K562 (cell line): Measurements from ENCODE around the gene ARID3A. TPM values are rescaled to one million over a fixed set of nuclear protein-coding genes. Genes with fewer than 3 reads are reported as not detected.

Experiments used
- ATAC-seq: fragments of 200-7000 bp; cut with Tn5 transposase; 3 replicates; pipeline ENCODE4 v1.9.1; 2020; ENCODE audit warnings: moderate library complexity
- BruUV-seq: library from RNA; stranded (reverse); fragments of 400-500 nt; replicated peaks from 2 replicates; lab custom pipeline; 2021; lab: Mats Ljungman, UMichigan
- CTCF ChIA-PET: fragments of 300-600 bp; formaldehyde crosslinking; extraction: SDS; loops from one replicate; lab custom pipeline; 2021; ENCODE audit warnings: low intra/inter-chr PET ratio; lab: Yijun Ruan, JAX
- POLR2A ChIA-PET: fragments of 300-600, 350-650 bp; sonication (Branson Sonifier 250); formaldehyde crosslinking; extraction: SDS; loops from one replicate; lab custom pipeline; 2021; ENCODE audit warnings: antibody characterized with exemption, inconsistent platforms; lab: Yijun Ruan, JAX
- DNase-seq, 4 experiments: peaks; one replicate each; pipeline versions ENCODE4 v3.0.0 to v3.0.0-alpha.2; 2011 to 2018; ENCODE audit warnings: low spot score in 3 of 4, mixed read lengths in 3 of 4; ENCODE audit errors: extremely low read depth in 1 of 4
- FAIRE-seq: peaks from 2 replicates; lab custom pipeline; 2011; peaks lifted over from hg19 to GRCh38; lab: Jason Lieb, UNC
- H2AFZ ChIP-seq: 2 replicates; pipeline ENCODE4 v1.6.0; 2011; ENCODE audit warnings: low read depth, low read length, control low read depth, inconsistent platforms
- H3K27ac ChIP-seq: fragments of 200-600 bp; 3 replicates; pipeline ENCODE4 v1.8.0; 2011; ENCODE audit warnings: low read depth, mild to moderate bottlenecking, control low read depth, inconsistent platforms, low read length, moderate library complexity, mixed read lengths; ENCODE audit errors: extremely low read depth
- H3K27me3 ChIP-seq, 2 experiments: fragments of 300-600 bp in 1 of 2; 2 replicates in 1 of 2; 3 replicates in 1 of 2; pipeline versions ENCODE4 v1.6.0 to v1.8.0; 2011; ENCODE audit warnings: inconsistent platforms in 2 of 2, low read length in 2 of 2, mild to moderate bottlenecking in 1 of 2, mixed read lengths in 1 of 2, moderate library complexity in 1 of 2; ENCODE audit not compliant: control insufficient read depth in 2 of 2, insufficient read depth in 2 of 2
- H3K36me3 ChIP-seq: fragments of 300-600 bp; 3 replicates; pipeline ENCODE4 v1.8.0; 2011; ENCODE audit warnings: mild to moderate bottlenecking, low read length, inconsistent platforms; ENCODE audit not compliant: control insufficient read depth, insufficient read depth
- H3K4me1 ChIP-seq, 2 experiments: fragments of 200-600 bp in 1 of 2; replicated peaks in 1 of 2; 2 replicates in 1 of 2; 3 replicates in 1 of 2; pipeline versions ENCODE4 v1.5.1 to v1.8.0; 2011; ENCODE audit warnings: inconsistent platforms in 2 of 2, low read length in 2 of 2, mild to moderate bottlenecking in 1 of 2, mixed read lengths in 1 of 2, moderate library complexity in 1 of 2; ENCODE audit not compliant: control insufficient read depth in 2 of 2, insufficient read depth in 2 of 2
- H3K4me2 ChIP-seq: 2 replicates; pipeline ENCODE4 v1.6.1; 2011; ENCODE audit warnings: low read length, control low read depth, inconsistent platforms, mixed read lengths; ENCODE audit not compliant: insufficient read depth
- H3K4me3 ChIP-seq: fragments of 200-600 bp; sonication (generic), shearing (Covaris generic); 2 replicates; pipeline ENCODE4 v1.5.1; 2016; ENCODE audit warnings: control low read depth, inconsistent platforms
- H3K79me2 ChIP-seq: fragments of 200-600 bp; 3 replicates; pipeline ENCODE4 v1.8.0; 2011; ENCODE audit warnings: low read length, inconsistent platforms; ENCODE audit not compliant: control insufficient read depth, insufficient read depth
- H3K9ac ChIP-seq, 2 experiments: 2 replicates each; pipeline versions ENCODE4 v1.6.0 to v1.6.1; 2011; ENCODE audit warnings: low read depth in 2 of 2, low read length in 2 of 2, control low read depth in 1 of 2, inconsistent platforms in 1 of 2, mild to moderate bottlenecking in 1 of 2, mixed read lengths in 1 of 2; ENCODE audit not compliant: insufficient read depth in 1 of 2
- H3K9me1 ChIP-seq: one replicate; pipeline ENCODE4 v1.6.0; 2011; ENCODE audit warnings: inconsistent platforms, mild to moderate bottlenecking, low read length, moderate library complexity; ENCODE audit not compliant: control insufficient read depth, insufficient read depth
- H3K9me3 ChIP-seq: replicated peaks from 2 replicates; pipeline ENCODE4 v1.5.1; 2011; ENCODE audit warnings: low read depth, low read length, inconsistent platforms; ENCODE audit not compliant: control insufficient read depth, insufficient read depth
- H4K20me1 ChIP-seq: replicated peaks from 2 replicates; pipeline ENCODE4 v1.6.1; 2011; ENCODE audit warnings: low read length, inconsistent platforms, mixed read lengths; ENCODE audit not compliant: control insufficient read depth, insufficient read depth
- AFF1 ChIP-seq, 2 experiments: fragments of 450-650 bp; IDR thresholded peaks; 2 replicates each; pipeline ENCODE4 v1.6.1; 2018; ENCODE audit warnings: mild to moderate bottlenecking in 2 of 2, low read depth in 1 of 2; ENCODE audit not compliant: partially characterized antibody in 2 of 2
- HDAC1 ChIP-seq, 2 experiments: fragments of 450-650 bp; IDR thresholded peaks; 2 replicates each; pipeline ENCODE4 v1.6.1; 2016 to 2017; ENCODE audit warnings: inconsistent platforms in 1 of 2, mild to moderate bottlenecking in 1 of 2, moderate library complexity in 1 of 2
- HNRNPH1 ChIP-seq: fragments of 200-400 bp; formaldehyde crosslinking; optimal IDR thresholded peaks from 2 replicates; pipeline ENCODE3; 2017; ENCODE audit warnings: low read depth, mild to moderate bottlenecking, low read length, moderate library complexity
- KDM1A ChIP-seq, 2 experiments: fragments of 450-650 bp; IDR thresholded peaks; 2 replicates each; pipeline ENCODE4 v1.6.1; 2016; ENCODE audit warnings: mild to moderate bottlenecking in 2 of 2
- MXI1 ChIP-seq: IDR thresholded peaks from 2 replicates; pipeline ENCODE4 v1.6.1; 2011; ENCODE audit warnings: low read depth, mild to moderate bottlenecking, improper control_type of control experiment, low read length
- MYNN ChIP-seq, 2 experiments: sonication (generic); formaldehyde crosslinking in 1 of 2; IDR thresholded peaks; 2 replicates each; pipeline versions ENCODE4 v1.5.0 to v1.6.1; 2016 to 2020; ENCODE audit warnings: antibody characterized with exemption in 1 of 2, missing genetic modification reagents in 1 of 2
- NUFIP1 ChIP-seq: fragments of 450-650 bp; IDR thresholded peaks from 2 replicates; pipeline ENCODE4 v1.6.1; 2018; ENCODE audit not compliant: partially characterized antibody
- POLR2A ChIP-seq: fragments of 450-650 bp; conservative IDR thresholded peaks from 2 replicates; pipeline ENCODE4 v1.6.1; 2016
- POLR2B ChIP-seq: fragments of 450-650 bp; IDR thresholded peaks from 2 replicates; pipeline ENCODE4 v1.6.1; 2018; ENCODE audit warnings: low read depth; ENCODE audit not compliant: partially characterized antibody
- POLR2G ChIP-seq: fragments of 200-400 bp; formaldehyde crosslinking; IDR thresholded peaks from 2 replicates; pipeline ENCODE4 v1.6.1; 2017; ENCODE audit warnings: low read depth, mild to moderate bottlenecking, antibody characterized with exemption, low read length, moderate library complexity
- RCOR1 ChIP-seq, 2 experiments: IDR thresholded peaks; 2 replicates each; pipeline ENCODE4 v1.6.1; 2012; ENCODE audit warnings: low read depth in 2 of 2, low read length in 2 of 2, borderline replicate concordance in 1 of 2, improper control_type of control experiment in 1 of 2
- RFX1 ChIP-seq: fragments of 450-650 bp; IDR thresholded peaks from 2 replicates; pipeline ENCODE4 v1.6.1; 2016; ENCODE audit warnings: mild to moderate bottlenecking, moderate library complexity
- SNRNP70 ChIP-seq: fragments of 200-400 bp; formaldehyde crosslinking; optimal IDR thresholded peaks from 2 replicates; pipeline ENCODE3; 2017; ENCODE audit warnings: low read depth, low read length
- WGBS: fragments of 100-300 bp; shearing (Covaris generic); methylation state at CpG from one replicate; pipeline ENCODE4 v1.1.6; 2016; ENCODE audit warnings: low coverage, mixed read lengths; ENCODE audit not compliant: insufficient coverage; ENCODE audit errors: missing lambda C conversion rate; 5-methylcytosine and 5-hydroxymethylcytosine counted together
- in situ Hi-C: fragments of 300-500 bp; cut with MboI; formaldehyde crosslinking; loops from 4 replicates; pipeline ENCODE4 v1.15.0; 2018; ENCODE audit warnings: inconsistent platforms, mixed read lengths
- intact Hi-C: fragments of 100-400 bp; cut with micrococcal nuclease; formaldehyde crosslinking; loops from 2 replicates; pipeline ENCODE4 v1.14.2; 2022
- polyA plus RNA-seq, 8 experiments: library from polyadenylated mRNA; depleted of rRNA in 4 of 8; stranded (reverse) in 5 of 8; unstranded in 3 of 8; fragments of >200 nt; fragmentation: Nextera tagmentation in 2 of 8; fragmentation: Illumina TruSeq in 1 of 8; extraction: Ambion mirVana in 2 of 8; extraction: Trizol in 1 of 8; gene quantifications; 2 replicates each; pipeline versions ENCODE4 v1.2.1 to v1.2.3, GENCODE V29; 2011 to 2014; ENCODE audit warnings: inconsistent platforms in 1 of 8, missing spikeins in 1 of 8
- total RNA-seq, 7 experiments: library from RNA; depleted of rRNA in 6 of 7; stranded (reverse); fragments of >200 nt in 6 of 7; fragmentation: Illumina TruSeq in 2 of 7; extraction: Trizol in 2 of 7; gene quantifications; 2 replicates each; pipeline versions ENCODE4 v1.2.1 to v1.2.3, GENCODE V29; 2011 to 2021; ENCODE audit warnings: low replicate concordance in 1 of 7

ARID3A gene
- total and polyA plus RNA-seq, 9 of the 15 experiments (the other 6 are each of a cell fraction or from before 2014, with no cell fraction given), result 1.4 to 118 (median 31.2) TPM

GRCh38 chr19:898663-899062, 27.2 kb upstream of the ARID3A start:
- no peak for FAIRE-seq
- Histone ChIP-seq H3K4me3 (no peak overlapping the region), H3K4me2 (no peak overlapping the region), H3K4me1 (peaks cover 27 to 73% of the 10 kb centered on the region in 2 experiments), H3K79me2 (peaks cover 35% of the 10 kb centered on the region), H3K9ac (no peak overlapping the region), H3K27me3 (no peaks in the 10 kb centered on the region), H3K9me1 (peaks cover 5% of the 10 kb centered on the region), H4K20me1 (peaks cover 12% of the 10 kb centered on the region), H3K27ac (no peak overlapping the region), H3K36me3 (peaks cover 54% of the 10 kb centered on the region; the same call in 2 of the 3 replicates), H2AFZ (no peak overlapping the region), H3K9me3 (no peaks in the 10 kb centered on the region)
- BruUV-seq, result no TSS peak
- peak in 1 of 4 experiments; percentile 44 for DNase-seq
- intact Hi-C loops (no loop called here), in situ Hi-C loops (no loop called here)
- ATAC-seq, result no peak
- 87% methylated on average over 17 of the region's 20 CpGs for WGBS
- ChIA-PET CTCF (no interaction called here), POLR2A (no interaction called here)
- no peak for TF ChIP-seq NUFIP1
- TF ChIP-seq MYNN (IDR thresholded peaks at IDR 0.05), result peak; percentile 95
- TF ChIP-seq MYNN (CRISPR knock-in tag; IDR thresholded peaks at IDR 0.05), result peak; percentile 72; the same call in 1 of the 2 replicates
- peak; percentile 31 for TF ChIP-seq POLR2B
- peak; percentile 96 for TF ChIP-seq RFX1
- peak; percentile 78 for TF ChIP-seq MXI1
- peak; percentile 46 to 63; a peak in 2 of 4 replicates for TF ChIP-seq KDM1A (IDR thresholded peaks at IDR 0.05)
- no peak for TF ChIP-seq AFF1 (IDR thresholded peaks at IDR 0.05; ENCODE audit: low read depth in 1 of 2, partially characterized antibody in 2 of 2)
- no peak for TF ChIP-seq SNRNP70
- no peak for TF ChIP-seq HDAC1 (IDR thresholded peaks at IDR 0.05)
- no peak for TF ChIP-seq HNRNPH1
- TF ChIP-seq POLR2A, result peak; percentile 28; the same call in 1 of the 2 replicates
- peak; percentile 65 for TF ChIP-seq POLR2G
- 0 out of 4 replicates have a peak, but pooled peaks of 1 of the 2 experiments have one; percentile 35 for TF ChIP-seq RCOR1 (IDR thresholded peaks at IDR 0.05; ENCODE audit: borderline replicate concordance in 1 of 2, low read depth in 2 of 2, low read length in 2 of 2)
